HG03442 (cell line): Measurements from ENCODE around the gene LSAMP.
"Not testable (repeated sequence)": the region's sequence is repeated elsewhere in the genome, so short reads cannot be mapped to it uniquely, and the experiment has no call there.

Source experiments
- ATAC-seq: cut with Tn5 transposase; IDR thresholded peaks from one replicate; pipeline ENCODE4 v1.9.1; 2021; ENCODE audit warnings: mild to moderate bottlenecking, moderate library complexity; ENCODE audit not compliant: unreplicated experiment

Gene LSAMP

DNA sequence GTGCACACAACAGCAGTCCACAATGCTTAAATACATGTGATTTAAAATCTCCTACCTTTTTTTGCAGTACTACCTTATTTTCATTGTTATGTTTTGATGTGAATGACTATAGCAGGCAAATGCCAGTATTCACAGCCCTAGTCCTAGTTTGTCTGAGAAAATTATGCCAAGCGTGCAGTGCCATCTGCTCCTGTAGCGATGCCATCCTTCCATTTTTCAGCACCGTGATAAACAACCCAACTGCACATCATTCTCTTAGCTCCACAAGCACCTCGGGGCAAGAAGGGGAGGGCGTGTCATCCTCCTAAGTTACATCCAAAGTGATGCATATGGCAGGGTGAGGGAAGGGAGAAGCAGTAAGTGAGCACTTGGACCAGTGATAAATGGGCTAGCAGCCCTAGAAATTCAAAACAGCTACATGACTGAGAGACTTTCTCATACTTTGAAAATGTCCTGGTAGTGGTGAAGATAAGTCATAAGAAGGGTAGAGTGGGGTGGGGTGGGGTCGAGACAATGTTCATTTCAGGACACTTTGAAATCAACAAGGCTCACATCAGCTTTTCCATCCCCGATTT lies 198.8 kb downstream of the LSAMP start:
- no peak for ATAC-seq

DNA sequence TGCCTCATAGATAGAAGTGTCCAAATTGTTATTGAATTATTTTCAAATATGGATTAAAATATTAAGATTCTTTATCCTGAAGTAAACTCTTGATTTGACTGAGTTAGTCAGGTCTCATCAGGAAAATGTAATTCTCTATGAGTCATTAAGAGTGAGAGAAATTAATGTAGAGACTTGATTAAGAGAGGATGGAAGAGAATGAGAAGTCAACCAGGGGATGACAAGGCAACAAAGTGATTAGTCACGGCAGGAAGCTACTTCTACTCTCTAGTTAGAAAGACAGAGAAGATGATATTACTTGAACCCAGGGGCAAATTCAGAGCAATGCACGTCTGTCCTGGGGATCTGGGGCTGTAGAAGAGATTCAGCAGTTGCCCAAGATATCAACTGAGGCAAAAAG lies 202.5 kb downstream of the LSAMP start:
- ATAC-seq: no peak

DNA sequence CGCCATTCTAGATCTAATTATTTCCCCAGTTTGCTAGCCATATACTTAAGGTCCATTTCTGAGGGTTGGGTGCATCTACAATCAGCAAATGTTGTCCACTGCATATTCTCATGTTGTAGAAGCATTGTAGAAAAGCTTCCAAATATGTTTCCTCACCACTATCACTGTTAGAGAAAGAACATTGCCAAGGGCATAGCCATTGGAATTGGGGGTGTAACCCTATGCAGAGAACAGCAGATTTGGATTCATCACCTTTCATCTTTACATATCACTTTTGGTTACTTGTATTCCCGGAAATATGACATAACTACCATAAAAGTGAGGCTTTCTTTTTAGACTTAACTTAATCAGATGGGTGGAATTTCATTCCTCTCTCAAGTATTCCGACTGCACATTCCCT lies 203.6 kb downstream of the LSAMP start:
- ATAC-seq: no peak

DNA sequence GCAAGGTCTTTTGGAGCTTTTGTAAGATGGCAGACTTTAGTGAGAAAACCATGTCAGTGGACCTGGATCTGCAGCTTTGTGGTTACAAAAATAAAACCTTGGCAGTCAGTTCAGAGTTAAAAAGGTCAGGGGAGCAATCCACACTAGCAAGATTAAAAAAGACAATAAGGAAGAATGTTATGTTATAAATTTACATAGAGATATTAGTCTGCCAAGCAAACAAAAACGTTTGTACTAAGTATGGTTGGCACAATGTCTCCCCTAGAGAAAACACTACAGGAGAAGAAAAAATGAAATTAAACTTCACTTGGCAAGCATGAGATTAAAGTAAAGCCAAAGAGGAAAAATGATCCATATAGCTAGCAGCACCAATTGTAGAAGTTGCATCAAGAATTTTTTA lies 205.0 kb downstream of the LSAMP start:
- no peak for ATAC-seq

DNA sequence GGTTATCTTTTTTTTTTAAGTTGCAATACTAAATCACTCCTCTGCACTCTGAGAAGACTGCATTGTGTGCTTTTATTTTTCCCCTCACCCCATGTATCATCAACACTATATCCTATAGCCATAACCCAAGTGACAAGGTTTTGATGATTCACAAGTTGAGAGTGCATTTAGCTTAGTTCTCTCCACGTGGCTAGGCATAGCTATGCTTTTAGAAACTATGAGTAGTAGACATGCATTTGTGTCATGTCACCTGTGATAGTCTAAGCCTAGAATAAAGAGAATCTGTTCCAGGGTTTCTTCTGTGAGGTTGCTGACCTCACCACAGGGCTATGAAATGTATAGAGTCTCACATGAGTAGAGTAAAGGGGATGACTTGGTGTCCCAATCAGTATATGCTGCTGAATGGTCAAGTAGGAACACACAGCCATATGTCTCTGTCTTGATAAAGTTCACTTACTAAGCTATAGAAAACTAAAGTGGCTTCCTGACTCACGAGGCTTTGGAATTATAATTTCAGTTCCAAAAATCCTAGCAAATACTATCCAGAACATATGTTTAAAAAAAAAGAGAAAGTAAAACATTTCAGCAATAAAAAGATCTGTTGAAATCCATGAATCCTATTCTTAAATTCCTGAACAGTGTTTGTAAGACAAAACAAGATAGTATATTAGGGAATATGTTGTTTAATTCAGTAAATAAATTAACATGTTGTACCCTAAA lies 206.3 kb downstream of the LSAMP start:
- no peak for ATAC-seq

DNA sequence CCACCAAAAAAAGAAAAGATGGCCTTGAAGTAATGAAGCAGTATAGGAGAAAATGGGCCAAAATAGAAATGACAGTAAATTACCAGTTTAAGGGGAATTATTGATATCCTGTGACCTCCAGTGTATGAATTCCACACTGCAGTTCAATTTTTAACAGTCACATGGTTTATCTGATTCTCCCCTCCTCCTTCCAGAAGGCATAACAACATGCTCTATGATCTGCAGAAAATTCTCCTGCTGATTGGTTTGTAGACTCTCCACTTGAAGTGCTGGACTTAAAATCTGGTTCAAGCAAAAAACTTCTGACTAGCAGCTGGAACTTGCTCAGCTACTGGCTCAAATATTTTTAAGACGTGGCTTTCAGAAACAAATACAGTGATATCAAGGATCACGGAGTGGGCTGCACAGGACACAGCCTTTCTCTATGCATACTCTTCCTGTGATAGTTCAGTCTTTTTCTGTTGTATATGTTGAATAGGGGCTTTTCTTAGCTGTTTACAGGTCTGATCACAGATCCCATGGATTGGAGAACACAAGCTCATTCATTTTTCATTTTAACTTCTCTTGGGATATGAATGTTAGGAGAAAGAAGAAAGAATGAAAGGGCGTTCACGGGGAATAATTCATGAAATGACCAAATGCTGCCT lies 211.5 kb downstream of the LSAMP start:
- ATAC-seq: no peak

DNA sequence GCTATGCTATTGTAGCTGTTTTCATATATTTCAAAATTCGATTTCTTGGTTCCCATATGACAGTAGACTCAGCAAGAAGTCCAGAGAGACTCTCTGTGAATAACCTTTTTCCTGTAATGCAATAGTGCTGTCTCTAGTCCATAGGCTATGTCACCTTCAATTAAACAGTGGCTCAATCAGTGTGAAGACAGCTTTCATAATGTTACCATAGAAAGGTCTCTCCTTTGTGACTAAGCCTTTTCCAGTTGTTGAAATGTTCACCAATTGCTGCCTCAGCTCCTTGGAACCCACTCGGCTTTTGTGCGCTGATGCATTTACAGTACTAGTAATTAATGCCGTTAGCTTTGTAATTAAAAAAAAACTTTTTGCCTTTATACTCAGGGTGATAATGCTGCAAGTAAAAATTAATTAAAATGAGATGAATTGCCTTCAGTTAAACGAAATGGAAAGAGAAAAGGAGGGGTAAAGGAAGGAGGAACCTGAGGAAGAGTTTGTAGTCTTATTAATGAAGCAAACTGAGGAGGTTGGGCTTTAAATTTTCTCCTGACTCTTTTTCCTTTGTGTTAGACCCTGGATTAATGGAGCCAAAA lies 214.8 kb downstream of the LSAMP start:
- no peak for ATAC-seq

DNA sequence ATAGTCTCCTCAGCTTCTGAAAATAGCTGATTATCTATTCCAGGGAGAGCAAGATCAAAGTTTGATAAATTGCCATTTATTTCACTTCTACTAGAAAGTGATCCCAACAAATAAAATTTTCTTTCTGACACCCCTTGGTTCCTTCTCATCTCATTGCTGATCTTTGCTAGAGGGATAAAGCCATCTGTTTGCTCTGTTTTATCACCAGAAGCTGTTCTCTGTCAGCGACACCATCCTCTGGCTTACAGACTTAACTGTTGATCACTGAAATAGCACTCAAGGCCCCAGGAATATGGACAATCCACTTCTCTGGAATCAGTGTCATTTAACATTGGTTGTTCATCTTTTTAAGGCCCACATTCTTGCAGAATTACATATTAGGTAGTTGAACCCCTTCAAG lies 219.0 kb downstream of the LSAMP start:
- ATAC-seq: no peak

DNA sequence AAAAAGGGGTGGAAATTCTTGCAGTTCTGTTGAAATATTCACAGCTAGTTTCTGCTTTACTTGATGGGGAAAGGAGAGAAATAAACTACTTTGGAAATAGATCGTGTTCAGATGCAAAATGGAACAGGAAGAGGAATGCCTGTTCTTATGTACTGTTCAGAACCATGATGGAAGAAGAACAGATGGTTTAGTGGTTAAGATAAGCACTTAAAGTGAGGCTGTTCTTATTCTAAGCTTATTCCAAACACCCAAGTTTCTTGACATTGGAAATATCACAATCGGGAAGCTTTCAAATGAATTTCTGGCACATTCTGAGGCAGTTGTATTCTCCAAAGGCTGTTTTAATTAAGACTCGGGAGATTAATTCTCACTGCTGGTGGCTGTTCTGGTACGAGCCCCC lies 228.5 kb downstream of the LSAMP start:
- ATAC-seq: no peak

DNA sequence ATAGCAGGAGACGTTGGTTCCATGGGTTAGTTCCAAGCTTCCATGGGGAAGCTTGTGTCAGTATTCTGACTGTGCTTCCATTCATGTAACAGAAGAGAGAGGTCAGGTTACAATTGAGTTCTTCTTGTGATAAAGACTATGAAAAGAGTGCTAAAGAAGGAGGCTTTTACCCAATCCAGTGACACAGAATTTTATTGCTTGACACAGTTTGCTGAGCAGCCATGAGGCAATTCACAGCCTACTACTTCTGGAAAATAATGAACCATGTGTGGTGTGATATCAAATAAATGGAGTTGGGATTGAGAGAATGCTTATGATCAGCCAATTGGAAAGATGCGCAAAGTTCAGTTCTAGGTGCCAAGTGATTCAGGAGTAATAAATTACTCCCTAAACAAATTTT lies 233.4 kb downstream of the LSAMP start:
- no peak for ATAC-seq

DNA sequence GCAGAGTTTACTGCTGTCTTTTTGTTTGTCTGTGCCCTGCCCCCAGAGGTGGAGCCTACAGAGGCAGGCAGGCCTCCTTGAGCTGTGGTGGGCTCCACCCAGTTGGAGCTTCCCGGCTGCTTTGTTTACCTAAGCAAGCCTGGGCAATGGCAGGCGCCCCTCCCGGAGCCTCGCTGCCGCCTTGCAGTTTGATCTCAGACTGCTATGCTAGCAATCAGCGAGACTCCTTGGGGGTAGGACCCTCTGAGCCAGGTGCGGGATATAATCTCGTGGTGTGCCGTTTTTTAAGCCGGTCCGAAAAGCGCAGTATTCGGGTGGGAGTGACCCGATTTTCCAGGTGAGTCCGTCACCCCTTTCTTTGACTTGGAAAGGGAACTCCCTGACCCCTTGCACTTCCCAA lies 236.5 kb downstream of the LSAMP start:
- ATAC-seq: not testable (repeated sequence)

DNA sequence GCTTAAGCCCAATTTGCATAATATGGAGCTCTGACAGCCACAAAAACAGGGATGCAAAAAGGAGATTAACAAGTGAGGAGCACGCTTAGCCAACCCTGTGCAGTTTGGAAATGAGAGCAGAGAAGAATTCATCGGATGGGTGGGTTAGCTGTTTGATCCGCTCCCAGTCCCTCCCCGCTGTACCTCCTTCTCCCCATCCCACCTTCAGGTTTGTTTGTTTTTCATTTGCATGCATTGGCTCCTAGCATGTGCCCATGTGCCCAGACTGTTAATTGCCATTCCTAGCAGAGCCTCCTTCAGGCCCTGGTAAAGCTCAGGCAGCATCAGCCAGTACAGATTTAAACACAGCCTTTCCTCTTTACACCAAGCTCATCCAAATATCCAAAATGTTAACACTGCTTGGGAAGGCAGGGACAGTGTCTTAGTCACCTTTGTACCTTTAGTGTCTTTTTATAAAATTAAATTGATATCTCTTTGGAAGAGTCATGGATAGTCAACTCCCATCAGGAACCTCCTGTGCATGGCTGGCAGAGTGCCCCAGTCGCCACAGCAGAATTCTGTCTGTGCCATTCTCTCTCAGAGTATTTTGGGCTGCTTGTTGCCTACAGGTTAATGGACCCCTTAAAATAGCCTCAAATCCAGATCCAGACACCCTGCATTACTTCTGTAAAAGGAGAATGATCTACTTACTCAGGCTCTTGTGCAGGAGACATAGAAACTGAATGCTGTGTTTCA lies 244.2 kb downstream of the LSAMP start:
- no peak for ATAC-seq

DNA sequence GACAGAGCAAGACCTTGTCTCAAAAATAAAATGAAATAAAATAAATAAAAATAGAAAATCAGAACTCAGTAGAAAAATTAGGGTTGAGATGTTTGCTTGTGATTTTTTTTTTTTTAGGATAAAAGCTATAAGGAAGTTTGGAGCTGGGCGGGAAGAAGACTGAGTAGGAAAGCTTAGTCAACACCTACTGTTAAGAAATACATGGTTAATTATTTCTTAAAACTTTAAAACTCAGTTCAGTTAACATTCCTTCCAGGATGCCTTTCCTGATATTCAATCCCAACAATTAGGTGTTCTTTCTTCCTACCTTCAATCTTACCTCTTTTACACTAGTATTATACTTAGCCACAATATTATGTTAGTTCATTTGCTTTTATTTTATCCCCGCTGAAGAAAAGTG lies 246.2 kb downstream of the LSAMP start:
- ATAC-seq: no peak

DNA sequence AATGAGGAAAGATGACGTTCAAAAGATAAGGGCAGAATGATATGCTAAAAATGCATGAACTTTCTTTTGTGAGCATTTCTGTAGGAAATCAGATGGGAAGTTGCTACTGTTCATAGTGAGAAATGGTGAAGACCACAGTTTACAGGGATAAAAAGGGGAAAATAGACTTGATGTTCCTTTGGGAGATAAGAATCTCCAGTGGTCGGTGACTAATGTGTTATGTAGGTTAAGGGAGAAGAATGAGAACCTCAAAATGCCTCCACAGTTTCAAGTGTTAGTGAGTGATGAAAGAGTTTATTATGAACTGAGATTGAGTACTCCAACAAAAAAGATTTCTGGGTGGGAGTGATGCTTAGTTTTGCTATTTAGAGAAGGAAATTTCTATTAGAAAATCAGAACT lies 247.2 kb downstream of the LSAMP start:
- no peak for ATAC-seq

DNA sequence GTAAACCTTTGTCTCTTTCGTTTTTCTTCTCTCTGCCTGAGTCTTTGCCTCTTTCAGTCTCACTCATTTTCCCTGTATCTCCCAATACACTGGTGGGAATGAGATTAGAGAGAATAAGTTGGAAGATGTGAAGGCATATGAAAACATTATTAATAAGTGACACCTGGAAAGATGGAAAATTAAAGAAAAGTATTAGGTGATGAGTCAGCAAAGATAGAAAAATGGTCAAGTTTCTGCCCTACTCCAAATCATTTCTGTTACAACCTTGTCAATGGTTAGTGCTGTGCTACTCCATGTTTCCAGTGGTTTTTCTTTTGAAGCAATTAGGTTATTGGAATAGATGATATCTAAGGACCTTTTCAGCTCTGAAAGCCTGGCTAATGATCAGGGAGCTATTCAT lies 252.8 kb downstream of the LSAMP start:
- no peak for ATAC-seq

DNA sequence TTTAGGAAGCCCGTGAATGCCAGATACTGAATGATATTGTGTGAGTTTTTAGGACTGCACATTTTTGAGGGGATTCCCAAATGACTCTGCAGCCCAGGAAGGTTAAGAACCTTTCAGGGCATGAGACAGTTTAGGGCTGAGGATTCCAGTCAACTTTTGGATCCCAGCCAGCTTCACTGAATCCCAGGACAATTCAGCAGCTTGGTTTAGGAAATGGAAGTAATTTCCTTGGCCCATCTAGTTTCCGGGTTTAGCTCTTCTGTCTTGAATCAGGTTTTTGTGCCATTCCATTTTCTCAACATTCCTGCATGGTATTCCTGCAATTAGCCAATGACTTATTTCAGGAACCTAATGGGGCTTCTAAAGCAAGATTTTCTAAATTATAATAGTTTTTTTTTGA lies 253.9 kb downstream of the LSAMP start:
- no peak for ATAC-seq

DNA sequence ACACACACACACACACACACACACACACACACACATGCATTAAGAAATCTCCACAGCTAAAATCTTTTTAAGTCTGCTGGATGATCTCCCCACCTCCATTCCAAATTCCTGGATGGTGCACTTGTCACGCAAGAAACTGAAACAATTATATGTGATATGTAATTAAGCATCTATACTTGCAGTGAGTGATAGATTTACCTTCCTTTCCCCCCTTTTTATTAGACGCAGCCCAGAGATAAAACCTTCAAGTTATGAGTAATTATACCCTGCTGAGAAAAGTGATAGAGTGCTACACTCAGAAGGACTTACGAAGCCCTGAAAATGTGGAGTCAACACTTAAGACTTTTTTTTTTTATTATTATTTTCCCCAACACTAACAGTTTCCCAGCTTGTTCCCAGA lies 255.2 kb downstream of the LSAMP start:
- no peak for ATAC-seq

DNA sequence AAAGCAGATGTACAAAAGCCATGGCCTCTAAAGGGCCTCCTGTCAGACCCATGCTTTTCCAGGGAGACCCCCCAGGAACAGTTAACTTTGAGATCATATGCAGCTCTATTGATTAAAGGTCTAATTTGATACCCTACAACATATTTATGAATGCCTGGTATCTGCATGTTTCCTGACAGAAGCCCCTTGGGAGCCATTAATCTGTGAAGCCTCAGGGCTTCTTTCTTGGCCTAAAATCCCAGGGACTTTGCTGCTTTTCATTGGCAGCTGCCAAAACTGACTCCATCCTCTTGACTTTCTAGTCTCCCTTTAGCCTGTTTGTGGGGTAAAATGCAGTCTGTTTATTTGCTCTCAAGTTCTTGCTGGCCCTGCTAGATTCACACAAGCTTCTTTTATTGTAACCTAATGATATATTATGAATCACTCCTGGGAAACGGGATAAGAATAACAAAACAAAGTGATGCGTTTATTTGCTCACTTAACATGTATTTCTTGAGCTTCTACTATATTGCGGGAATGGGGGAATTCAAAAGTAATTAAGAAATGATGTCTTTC lies 257.0 kb downstream of the LSAMP start:
- ATAC-seq: no peak

DNA sequence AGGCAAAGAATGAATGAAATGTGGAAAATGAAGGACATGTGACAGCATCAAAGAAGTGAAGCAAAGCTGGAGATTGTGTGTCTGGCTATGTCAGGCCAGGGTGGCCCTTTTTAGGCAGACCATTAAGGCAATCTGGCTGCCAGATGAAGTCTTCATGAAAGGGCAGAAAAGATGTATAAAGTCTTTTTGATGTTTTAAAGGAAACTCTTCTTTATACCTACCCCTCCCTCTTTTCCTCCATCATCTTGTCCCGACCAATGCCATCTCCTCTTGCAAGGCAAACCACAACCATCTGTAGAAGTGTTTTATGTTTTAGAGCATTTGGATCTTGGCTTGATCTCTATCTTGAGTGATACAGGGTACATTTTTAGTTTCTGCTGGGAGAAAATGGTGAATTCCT lies 259.2 kb downstream of the LSAMP start:
- no peak for ATAC-seq

DNA sequence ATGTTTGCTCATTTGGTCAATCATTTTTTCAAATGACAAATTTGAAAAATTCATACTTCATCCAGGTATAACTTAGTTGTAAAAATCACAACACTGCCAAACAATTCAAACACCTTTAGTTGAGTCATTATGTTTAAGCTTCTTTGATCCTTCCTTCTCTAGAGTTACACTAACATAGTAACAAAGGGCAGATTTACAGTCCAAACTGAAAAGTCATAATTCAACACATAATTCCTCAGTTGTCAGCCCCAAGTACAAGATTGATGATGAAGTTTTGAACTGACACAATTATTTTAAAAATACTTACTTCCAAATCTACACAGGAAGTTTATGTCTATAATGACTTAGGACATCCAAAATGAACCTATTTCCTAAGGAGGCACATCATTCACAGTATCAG lies 264.1 kb downstream of the LSAMP start:
- ATAC-seq: no peak

DNA sequence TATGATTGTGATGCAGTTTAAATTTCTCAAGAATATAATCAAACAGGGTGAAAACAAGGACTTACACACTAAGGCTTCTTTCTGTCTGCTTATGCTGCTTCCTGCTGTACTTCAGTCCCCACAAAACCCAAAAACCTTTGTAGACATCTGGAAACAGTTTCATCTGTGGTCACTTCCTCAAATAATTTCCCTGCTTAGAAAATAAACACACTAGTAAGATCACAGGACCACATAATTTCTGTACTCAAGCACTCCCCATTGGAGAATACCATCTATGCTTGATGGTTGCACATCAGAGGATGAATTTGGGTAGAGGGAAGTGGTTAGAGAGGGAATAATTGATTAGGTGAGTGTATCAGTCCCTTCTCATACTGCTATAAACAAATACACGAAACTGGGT lies 266.2 kb downstream of the LSAMP start:
- ATAC-seq: no peak
